Left kidney (tissue), 2 donors: ENCODE measurements around the gene FOXD3. TPM values are rescaled to one million over a fixed set of nuclear protein-coding genes. Genes with fewer than 3 reads are reported as not detected.
"Not testable (repeated sequence)": the region's sequence is repeated elsewhere in the genome, so short reads cannot be mapped to it uniquely, and the experiment has no call there.

Experiments
- DNase-seq: peaks from one replicate; pipeline ENCODE4 v3.0.0-alpha.2; 2013
- polyA plus RNA-seq: library from polyadenylated mRNA; unstranded; fragments of 120-200 nt; gene quantifications from one replicate; pipeline ENCODE4 v1.2.1, GENCODE V29; 2013; ENCODE audit not compliant: insufficient read length

The FOXD3 gene
- polyA plus RNA-seq, 1 donor = 0.07 TPM

DNA sequence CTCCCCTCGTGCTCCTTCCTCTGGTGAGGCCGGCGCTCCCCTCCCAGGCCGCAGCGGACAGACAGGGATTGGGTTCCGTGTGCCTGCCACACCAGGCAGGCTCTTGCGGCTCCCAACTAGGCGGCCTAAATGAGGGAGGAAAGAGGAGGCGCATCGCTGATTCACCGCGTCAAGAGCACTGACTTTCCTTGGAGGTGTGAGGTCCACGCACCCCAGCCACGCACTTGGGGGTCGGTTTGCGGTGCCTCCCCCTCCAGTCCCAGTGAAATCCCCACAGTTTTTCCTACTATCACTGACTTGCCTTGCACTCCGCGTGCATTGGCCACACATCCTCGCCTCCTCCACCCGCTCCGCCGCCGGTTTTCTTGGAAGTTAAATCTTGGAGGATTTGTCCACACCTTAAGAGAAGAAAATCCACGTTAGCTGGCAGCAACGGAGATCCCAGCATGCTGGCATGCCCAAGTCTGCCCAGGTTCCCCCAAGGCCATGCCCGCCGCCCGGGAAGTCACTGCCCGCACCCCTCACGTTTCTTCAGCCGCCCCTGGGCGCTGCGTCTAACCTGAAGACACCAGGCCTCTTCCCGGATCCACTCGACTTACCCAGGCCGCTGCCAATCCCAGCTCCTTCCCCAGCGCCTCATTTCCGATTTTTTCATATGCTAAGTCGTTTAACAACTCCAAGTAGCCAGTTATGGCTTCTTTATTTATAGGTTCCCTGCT, 1.1 kb upstream of the FOXD3 start:
- DNase-seq = no peak

GRCh38 chr1:63321785-63322113, 618 bp upstream of the FOXD3 start:
- no peak for DNase-seq

GRCh38 chr1:63322944-63323864, 837 bp downstream of the FOXD3 start:
- no peak for DNase-seq

DNA sequence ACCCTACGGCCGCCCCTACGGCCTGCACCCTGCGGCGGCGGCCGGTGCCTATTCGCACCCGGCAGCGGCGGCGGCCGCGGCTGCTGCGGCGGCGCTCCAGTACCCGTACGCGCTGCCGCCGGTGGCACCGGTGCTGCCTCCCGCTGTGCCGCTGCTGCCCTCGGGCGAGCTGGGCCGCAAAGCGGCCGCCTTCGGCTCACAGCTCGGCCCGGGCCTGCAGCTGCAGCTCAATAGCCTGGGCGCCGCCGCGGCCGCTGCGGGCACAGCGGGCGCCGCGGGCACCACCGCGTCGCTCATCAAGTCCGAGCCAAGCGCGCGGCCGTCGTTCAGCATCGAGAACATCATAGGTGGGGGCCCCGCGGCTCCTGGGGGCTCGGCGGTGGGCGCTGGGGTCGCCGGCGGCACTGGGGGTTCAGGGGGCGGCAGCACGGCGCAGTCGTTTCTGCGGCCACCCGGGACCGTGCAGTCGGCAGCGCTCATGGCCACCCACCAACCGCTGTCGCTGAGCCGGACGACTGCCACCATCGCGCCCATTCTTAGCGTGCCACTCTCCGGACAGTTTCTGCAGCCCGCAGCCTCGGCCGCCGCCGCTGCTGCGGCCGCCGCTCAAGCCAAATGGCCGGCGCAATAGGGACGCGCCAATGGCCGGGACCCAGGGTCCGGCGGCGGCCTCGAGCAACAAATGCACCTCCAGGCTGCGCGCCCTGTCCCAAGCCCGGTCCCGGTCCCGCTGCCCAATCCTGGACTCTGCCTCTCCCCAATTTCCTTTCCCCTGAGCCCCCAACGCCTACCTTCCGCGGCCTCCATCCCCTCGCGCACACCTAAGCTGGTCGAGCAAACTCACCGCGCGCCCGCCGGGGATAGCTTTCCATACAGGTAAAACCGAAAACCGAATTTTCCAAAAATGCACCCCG, 1.8 kb downstream of the FOXD3 start:
- no peak for DNase-seq

GRCh38 chr1:63324779-63325119, 2.4 kb downstream of the FOXD3 start:
- DNase-seq = no peak

- DNase-seq = no peak
Measured at GRCh38 chr1:63325279-63325985, 3.1 kb downstream of the FOXD3 start.

DNA sequence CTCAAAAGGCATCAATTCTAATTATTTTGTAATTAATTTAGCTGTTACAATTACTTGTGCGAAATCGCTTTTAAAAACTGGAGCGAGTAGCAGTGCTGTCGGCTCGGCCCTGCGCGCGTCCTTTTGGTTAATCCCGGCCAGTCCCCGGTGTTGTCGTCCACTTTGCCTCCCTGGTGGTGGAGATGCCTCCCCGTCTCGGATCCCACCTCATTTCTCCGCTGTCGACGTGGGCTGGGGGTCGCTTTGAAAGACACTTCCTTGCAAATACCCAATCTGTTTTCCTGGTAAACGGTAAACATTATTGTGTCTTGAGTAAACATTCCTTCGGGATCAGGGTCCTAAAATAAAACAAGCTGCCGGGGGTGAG, 3.7 kb downstream of the FOXD3 start:
- no peak for DNase-seq

- no peak for DNase-seq
Measured at GRCh38 chr1:63326473-63327380, 4.4 kb downstream of the FOXD3 start.

GRCh38 chr1:63327417-63328054, 5.2 kb downstream of the FOXD3 start:
- no peak for DNase-seq

DNA sequence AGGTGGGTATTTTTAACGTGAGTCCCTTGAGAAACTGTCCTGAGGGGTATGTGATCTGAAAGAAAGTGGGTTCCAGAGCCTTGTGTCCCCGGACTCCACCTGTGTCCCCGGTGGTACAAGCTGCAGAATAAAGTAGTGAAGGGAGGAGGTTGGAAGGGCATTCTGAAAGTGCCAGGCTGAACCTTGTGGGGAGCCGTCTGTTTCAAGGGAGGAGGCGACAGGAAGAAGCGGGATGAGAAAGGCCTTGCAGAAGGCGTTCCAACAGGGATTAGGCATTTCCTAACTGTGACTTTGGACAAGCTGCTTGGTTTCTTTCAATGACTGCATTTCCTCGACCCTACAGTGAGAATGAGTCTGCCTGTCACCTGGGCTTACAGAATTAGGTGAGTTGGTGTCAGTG, 5.8 kb downstream of the FOXD3 start:
- DNase-seq = no peak

DNA sequence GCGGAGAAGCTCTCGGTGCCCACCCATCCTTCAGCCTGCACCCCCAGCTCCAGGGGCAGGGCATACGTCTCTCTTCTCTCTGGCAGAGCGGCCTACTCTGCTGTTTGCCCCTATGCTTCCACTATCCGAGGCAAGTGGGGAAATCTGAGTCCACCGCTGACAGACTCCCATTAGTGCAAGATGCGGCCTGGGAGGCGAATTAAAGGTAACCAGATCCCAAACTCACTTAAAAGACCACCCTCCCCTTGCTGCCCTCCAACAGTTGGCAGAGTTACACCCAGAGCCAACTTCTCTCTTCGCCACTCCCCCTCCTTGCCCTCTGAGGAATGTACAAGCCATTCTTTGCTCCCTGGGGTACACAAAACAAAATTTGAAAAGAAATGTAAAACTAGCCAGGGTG, 6.4 kb downstream of the FOXD3 start:
- DNase-seq = no peak

- no peak for DNase-seq
Measured at GRCh38 chr1:63329621-63330330, 7.4 kb downstream of the FOXD3 start.

GRCh38 chr1:63330331-63330916, 8.1 kb downstream of the FOXD3 start:
- no peak for DNase-seq

- DNase-seq = no peak
Measured at GRCh38 chr1:63342402-63342801, 20.0 kb downstream of the FOXD3 start.

GRCh38 chr1:63343922-63344321, 21.6 kb downstream of the FOXD3 start:
- DNase-seq = no peak

- DNase-seq = no peak
Measured at GRCh38 chr1:63350320-63350719, 28.0 kb downstream of the FOXD3 start.

GRCh38 chr1:63352736-63353135, 30.4 kb downstream of the FOXD3 start:
- DNase-seq = no peak

DNA sequence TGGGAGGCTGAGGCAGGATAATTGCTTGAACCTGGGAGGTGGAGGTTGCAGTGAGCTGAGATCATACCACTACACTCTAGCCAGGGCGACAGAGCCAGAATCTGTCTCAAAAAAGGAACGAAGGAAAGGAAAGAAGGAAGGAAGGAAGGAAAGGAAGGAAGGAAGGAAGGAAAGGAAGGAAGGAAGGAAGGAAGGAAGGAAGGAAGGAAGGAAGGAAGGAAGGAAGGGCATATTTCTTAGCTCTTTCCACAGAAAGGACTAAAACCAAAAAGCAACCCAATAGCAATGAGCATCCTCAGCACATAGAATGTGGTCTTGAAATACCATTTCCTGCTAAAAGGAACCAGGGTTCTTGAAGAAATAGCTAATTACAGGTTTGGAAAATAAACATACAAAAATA, 33.9 kb downstream of the FOXD3 start:
- not testable (repeated sequence) for DNase-seq

DNA sequence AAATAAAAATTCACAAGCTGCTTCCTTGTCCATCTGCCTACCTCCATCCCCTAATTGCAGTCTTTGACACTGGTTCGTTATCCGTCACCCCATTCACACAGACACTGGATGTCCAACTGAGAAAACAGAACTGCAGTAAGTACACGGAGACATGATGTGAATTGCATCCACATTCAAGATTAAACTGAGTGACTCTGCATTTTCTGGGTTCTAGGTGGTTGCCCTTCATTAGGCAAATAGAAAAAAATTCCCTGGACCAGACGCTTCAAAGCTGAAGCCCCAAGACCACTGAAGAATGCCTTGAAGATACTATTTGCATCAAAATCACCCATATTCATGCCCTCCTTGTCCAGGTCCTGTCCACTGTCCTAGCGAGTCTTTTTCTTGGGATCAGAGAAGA, 37.2 kb downstream of the FOXD3 start:
- DNase-seq = no peak
